Left ventricle myocardium inferior (tissue), 1 donor: Measurements from ENCODE around the gene LEFTY1. TPM values are rescaled to one million over a fixed set of nuclear protein-coding genes. Genes with fewer than 3 reads are reported as not detected.

ENCODE experiments used
- DNase-seq: peaks from one replicate; pipeline ENCODE4 v3.0.0-alpha.2; 2020
- H3K27ac ChIP-seq: fragments of 200-600 bp; replicated peaks from 2 replicates; pipeline ENCODE4 v1.8.0; 2021
- H3K27me3 ChIP-seq: fragments of 200-600 bp; 2 replicates; pipeline ENCODE4 v1.8.0; 2021; ENCODE audit warnings: low read depth
- H3K36me3 ChIP-seq: fragments of 200-600 bp; 2 replicates; pipeline ENCODE4 v1.8.0; 2021
- H3K4me1 ChIP-seq: fragments of 200-600 bp; 2 replicates; pipeline ENCODE4 v1.8.0; 2021
- H3K4me3 ChIP-seq: fragments of 200-600 bp; 2 replicates; pipeline ENCODE4 v1.8.0; 2021; ENCODE audit warnings: mild to moderate bottlenecking, moderate library complexity
- H3K9me3 ChIP-seq: fragments of 200-600 bp; replicated peaks from 2 replicates; pipeline ENCODE4 v1.8.0; 2021
- intact Hi-C: fragments of 100-400 bp; cut with micrococcal nuclease; formaldehyde crosslinking; loops from one replicate; pipeline ENCODE4 v1.11.0; 2022
- total RNA-seq: library from RNA; stranded (reverse); fragmentation: NEBNext Ultra II Directional; extraction: Animal tissue kit (Norgen Biotek cat#: 25700); gene quantifications from one replicate; pipeline ENCODE4 v1.2.1, GENCODE V29; 2021
- TF ChIP-seq, protein P1 (sequence below): fragments of 200-600 bp; IDR thresholded peaks from 2 replicates; pipeline ENCODE4 v1.8.0; 2021; ENCODE audit warnings: antibody characterized with exemption, mild to moderate bottlenecking, borderline replicate concordance
- donor health status: DM: no; HTN: yes; CAD: no; lungs with severe emphysema.

Gene LEFTY1
- total RNA-seq, 1 donor from 2014 or later, result 0.55 TPM

DNA sequence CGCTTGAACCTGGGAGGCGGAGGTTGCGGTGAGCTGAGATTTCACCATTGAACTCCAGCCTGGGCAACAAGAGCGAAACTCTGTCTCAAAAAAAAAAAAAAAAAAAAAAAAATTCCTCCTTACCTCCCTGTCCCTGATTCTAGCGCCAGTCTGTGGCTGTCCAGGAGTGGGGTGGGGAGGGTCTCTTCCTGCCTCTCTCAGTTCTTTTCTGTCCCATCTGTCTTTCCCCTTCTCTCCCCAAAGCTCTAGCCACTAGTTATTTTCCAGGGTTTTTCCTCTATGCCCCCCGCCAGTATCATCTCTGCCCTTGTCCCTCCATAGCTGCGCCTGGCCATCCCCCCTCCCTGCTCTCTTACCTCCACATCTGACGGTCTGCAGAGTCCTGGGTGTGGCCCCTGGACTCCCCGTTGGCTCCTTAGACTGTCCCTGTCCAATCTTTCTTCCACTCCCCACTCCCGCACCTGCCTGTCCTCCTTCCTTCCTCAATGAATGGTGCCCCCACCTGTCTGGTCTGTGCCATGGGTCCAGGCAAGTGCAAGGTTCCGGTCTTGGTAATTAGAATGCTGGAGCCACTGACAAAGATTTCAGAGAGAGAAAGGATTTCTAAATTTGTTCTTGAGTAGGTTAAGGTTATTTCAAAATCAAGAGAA, 5.2 kb downstream of the LEFTY1 start:
- TF ChIP-seq, protein P1, sequence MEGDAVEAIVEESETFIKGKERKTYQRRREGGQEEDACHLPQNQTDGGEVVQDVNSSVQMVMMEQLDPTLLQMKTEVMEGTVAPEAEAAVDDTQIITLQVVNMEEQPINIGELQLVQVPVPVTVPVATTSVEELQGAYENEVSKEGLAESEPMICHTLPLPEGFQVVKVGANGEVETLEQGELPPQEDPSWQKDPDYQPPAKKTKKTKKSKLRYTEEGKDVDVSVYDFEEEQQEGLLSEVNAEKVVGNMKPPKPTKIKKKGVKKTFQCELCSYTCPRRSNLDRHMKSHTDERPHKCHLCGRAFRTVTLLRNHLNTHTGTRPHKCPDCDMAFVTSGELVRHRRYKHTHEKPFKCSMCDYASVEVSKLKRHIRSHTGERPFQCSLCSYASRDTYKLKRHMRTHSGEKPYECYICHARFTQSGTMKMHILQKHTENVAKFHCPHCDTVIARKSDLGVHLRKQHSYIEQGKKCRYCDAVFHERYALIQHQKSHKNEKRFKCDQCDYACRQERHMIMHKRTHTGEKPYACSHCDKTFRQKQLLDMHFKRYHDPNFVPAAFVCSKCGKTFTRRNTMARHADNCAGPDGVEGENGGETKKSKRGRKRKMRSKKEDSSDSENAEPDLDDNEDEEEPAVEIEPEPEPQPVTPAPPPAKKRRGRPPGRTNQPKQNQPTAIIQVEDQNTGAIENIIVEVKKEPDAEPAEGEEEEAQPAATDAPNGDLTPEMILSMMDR, result no peak
- Histone ChIP-seq H3K9me3 (no peaks in the 10 kb centered on the region), H3K4me3 (peak overlapping the region; percentile 96), H3K36me3 (no peaks in the 10 kb centered on the region), H3K4me1 (peaks cover 50% of the 10 kb centered on the region), H3K27ac (peak overlapping the region; percentile 94), H3K27me3 (peaks cover 14% of the 10 kb centered on the region)
- DNase-seq, result no peak
- intact Hi-C loops, result no loop called here

DNA sequence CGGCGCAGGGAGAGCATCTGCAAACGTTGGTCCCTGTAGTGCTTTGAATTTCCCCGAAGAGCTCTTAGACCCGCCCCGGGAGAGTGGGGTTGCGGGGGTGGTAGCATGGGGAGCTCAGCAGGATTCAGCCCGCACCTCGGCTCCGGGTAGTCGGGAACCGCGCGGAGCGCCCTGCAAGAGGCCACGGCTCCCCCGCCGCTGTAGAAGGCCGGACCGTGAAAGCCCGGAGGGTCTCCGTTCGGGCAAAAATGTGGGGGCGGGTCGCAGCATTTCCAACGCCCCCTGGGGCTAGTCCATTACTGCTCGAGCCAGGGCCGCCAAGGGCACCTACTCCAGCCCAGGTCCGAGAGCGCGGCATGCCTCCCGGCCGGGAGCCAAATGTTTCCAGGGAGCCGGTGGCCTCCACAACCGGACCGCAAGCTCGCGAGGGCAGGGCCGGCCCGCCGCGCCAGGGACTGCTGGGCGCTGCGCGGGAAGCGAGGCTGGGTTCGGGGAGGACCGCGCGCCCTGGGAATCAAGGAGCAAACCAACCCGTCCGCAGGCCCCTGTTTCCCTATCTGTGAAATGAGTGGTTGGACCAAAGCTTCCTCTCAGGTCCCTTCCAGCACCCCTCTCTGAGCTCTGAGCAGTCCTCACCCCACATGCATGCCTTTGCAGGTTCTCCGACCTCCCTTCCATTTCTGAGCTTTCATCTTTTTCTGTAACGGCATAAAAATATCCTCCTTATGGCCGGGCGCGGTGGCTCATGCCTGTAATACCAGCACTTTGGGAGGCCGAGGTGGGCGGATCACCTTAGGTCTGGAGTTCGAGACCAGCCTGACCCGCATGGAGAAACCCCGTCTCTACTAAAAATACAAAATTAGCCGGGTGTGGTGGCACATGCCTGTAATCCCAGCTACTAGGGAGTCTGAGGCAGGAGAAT, 6.0 kb downstream of the LEFTY1 start:
- H3K4me3 ChIP-seq, result peak overlapping the region; percentile 96
- TF ChIP-seq, protein P1, result no peak
- intact Hi-C loops, result no loop called here
- peak; percentile 65 for DNase-seq
- H3K27me3 ChIP-seq, result peaks cover 6% of the 10 kb centered on the region
- H3K4me1 ChIP-seq, result peaks cover 58% of the 10 kb centered on the region
- peak overlapping the region; percentile 94 for H3K27ac ChIP-seq
- no peaks in the 10 kb centered on the region for H3K36me3 ChIP-seq
- H3K9me3 ChIP-seq, result no peaks in the 10 kb centered on the region

DNA sequence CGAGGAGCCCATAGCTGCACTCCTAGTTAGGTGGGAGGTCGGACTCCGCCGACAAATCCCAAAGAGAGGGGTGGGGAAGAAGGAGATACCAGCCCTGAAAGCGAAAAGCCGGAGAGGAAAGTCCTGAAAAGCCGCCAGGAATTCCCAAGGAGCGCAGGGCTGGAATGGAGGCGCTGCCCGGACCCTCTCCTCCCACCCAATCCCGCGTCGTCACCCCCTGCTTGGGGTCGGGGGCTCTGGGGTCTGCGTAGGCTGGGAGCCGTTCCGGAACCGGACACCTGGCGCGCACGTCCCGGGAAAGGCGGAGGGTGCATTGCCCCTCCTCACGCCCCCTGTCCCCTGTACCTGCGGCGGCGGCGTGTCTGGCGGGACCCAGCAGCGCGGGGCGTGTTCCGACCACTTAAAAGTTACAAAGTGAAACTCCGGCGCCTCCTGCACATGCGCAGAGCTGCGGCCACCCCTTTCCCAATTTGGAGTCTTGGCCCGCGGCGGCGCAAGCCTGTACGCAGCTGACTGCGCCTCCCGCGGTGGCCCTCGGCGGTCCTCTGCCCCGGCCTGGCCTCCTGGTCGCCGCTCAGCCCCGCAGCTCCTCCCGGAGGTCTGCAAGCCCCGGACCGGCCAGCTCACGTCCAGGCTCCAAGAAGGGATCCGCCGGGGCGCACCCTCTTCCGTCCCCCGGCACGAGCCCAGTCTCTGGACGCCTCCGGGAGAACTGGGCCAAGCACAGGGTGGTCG, 6.8 kb downstream of the LEFTY1 start, which contains the start of gene TMEM63A:
Gene TMEM63A, minus strand, starts transcription at position 422 of the 735 bp plus-strand sequence. CDS start 4,800 bp downstream, outside the sequence.
- Histone ChIP-seq H3K4me1 (peaks cover 66% of the 10 kb centered on the region), H3K27ac (peak within 1 kb of the TSS; percentile 94), H3K4me3 (peak within 1 kb of the TSS; percentile 96), H3K36me3 (no peaks in the 10 kb centered on the region), H3K27me3 (no peaks in the 10 kb centered on the region), H3K9me3 (no peaks in the 10 kb centered on the region)
- intact Hi-C loops, result no loop called here
- peak; percentile 96 for DNase-seq
- TF ChIP-seq, protein P1, result peak; percentile 66

DNA sequence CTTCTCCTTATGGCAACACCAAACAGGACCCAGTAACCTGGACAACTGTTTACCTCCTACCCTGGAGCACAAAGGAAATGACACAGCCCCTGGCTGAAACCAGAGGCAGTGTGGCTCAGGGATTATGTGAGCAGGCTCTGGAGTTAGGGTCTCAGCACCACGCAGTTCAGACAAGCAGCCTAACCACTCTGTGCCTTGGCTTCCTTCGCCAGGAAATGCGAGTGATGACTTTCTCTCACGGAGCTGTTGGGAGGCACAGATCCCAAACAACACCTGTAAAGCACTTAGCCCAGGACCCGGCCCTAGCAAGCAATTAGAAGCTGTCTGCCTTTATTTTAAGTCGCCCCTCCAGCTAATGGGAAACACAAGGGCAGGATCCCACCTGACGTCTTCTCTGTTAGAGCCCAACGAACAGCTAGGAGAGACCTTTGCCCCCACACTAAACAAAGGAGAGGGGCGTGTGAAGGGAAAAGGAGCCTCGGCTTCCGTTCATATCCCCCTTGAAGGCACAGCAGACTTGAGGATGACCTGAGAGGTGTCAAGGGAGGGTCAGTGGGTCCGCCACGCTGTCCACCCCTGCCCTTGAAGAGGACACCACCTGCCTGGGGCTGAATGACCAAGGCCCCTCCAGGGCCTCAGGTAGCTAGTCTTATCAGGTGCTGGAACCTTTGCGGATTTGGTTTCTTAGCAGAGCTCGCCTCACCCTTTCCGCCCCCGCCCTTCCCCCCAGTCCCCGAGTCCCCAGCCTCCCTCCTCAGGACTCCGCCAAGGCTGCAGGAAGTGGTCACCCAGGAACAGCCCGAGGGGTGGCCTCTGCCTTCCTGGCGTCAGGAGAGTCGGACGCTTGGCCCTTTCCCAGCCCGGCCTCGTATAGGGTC, 7.6 kb downstream of the LEFTY1 start:
- intact Hi-C loops, result no loop called here
- DNase-seq, result peak; percentile 61
- Histone ChIP-seq H3K27me3 (no peaks in the 10 kb centered on the region), H3K4me3 (peak overlapping the region; percentile 96), H3K9me3 (no peaks in the 10 kb centered on the region), H3K27ac (peak overlapping the region; percentile 94), H3K36me3 (peaks cover 7% of the 10 kb centered on the region), H3K4me1 (peaks cover 73% of the 10 kb centered on the region)
- TF ChIP-seq, protein P1, result no peak
